Hepatocyte (in vitro differentiated cells): Measurements from ENCODE around the gene ITPKB. TPM values are rescaled to one million over a fixed set of nuclear protein-coding genes. Genes with fewer than 3 reads are reported as not detected.
"Not testable (repeated sequence)": the region's sequence is repeated elsewhere in the genome, so short reads cannot be mapped to it uniquely, and the experiment has no call there.

Source experiments
- DNase-seq: peaks from one replicate; pipeline ENCODE4 v3.0.0-alpha.2; 2016; ENCODE audit warnings: low spot score
- H2AFZ ChIP-seq: fragments of 200-600 bp; sonication (generic); 2 replicates; pipeline ENCODE4 v1.6.0; 2016; ENCODE audit warnings: antibody characterized with exemption, mild to moderate bottlenecking
- H3K27ac ChIP-seq: fragments of 200-600 bp; sonication (generic); 2 replicates; pipeline ENCODE4 v1.5.1; 2016; ENCODE audit warnings: mild to moderate bottlenecking
- H3K27me3 ChIP-seq: fragments of 200-600 bp; sonication (generic); 2 replicates; pipeline ENCODE4 v1.6.1; 2016
- H3K36me3 ChIP-seq: fragments of 200-600 bp; sonication (generic); replicated peaks from 2 replicates; pipeline ENCODE4 v1.5.1; 2016; ENCODE audit warnings: low read depth; ENCODE audit not compliant: insufficient read depth
- H3K4me1 ChIP-seq: fragments of 200-600 bp; sonication (generic); 2 replicates; pipeline ENCODE4 v1.5.1; 2016; ENCODE audit warnings: mild to moderate bottlenecking, moderate library complexity; ENCODE audit not compliant: insufficient read depth
- H3K4me2 ChIP-seq: fragments of 200-600 bp; sonication (generic); 2 replicates; pipeline ENCODE4 v1.6.0; 2016
- H3K4me3 ChIP-seq: fragments of 200-600 bp; sonication (generic); 2 replicates; pipeline ENCODE4 v1.5.1; 2016; ENCODE audit warnings: mild to moderate bottlenecking
- H3K79me2 ChIP-seq: fragments of 200-600 bp; sonication (generic); 2 replicates; pipeline ENCODE4 v1.6.0; 2017; ENCODE audit warnings: mild to moderate bottlenecking
- H3K9me2 ChIP-seq: fragments of 200-600 bp; sonication (generic); replicated peaks from 2 replicates; pipeline ENCODE4 v1.6.0; 2017; ENCODE audit warnings: mild to moderate bottlenecking; ENCODE audit not compliant: insufficient read depth
- H3K9me3 ChIP-seq: fragments of 200-600 bp; sonication (generic); 2 replicates; pipeline ENCODE4 v1.5.1; 2016; ENCODE audit warnings: low read depth, mild to moderate bottlenecking
- H4K20me1 ChIP-seq: fragments of 200-600 bp; sonication (generic); 2 replicates; pipeline ENCODE4 v1.6.0; 2016; ENCODE audit warnings: mild to moderate bottlenecking; ENCODE audit not compliant: insufficient read depth, poor library complexity, severe bottlenecking
- EZH2 ChIP-seq: fragments of 200-600 bp; sonication (generic); IDR thresholded peaks from 2 replicates; pipeline ENCODE4 v1.6.1; 2016; ENCODE audit warnings: antibody characterized with exemption, mild to moderate bottlenecking, borderline replicate concordance
- EZH2phosphoT487 ChIP-seq: fragments of 200-600 bp; sonication (generic); IDR thresholded peaks from one replicate; pipeline ENCODE4 v1.6.1; 2018; ENCODE audit warnings: antibody characterized with exemption, mild to moderate bottlenecking, low read depth, moderate library complexity; ENCODE audit not compliant: unreplicated experiment, severe bottlenecking
- WGBS: methylation state at CpG from one replicate; pipeline ENCODE4 v1.1.6; 2016; ENCODE audit warnings: low lambda C conversion rate; ENCODE audit errors: missing lambda C conversion rate; 5-methylcytosine and 5-hydroxymethylcytosine counted together
- polyA plus RNA-seq: library from polyadenylated mRNA; unstranded; fragments of >200 nt; fragmentation: Nextera tagmentation; extraction: Ambion mirVana; gene quantifications from 2 replicates; pipeline ENCODE4 v1.2.1, GENCODE V29; 2016
- total RNA-seq: library from RNA; depleted of rRNA; stranded (reverse); fragments of >200 nt; gene quantifications from 2 replicates; pipeline ENCODE4 v1.2.3, GENCODE V29; 2014
- TF ChIP-seq, protein P1 (sequence below): fragments of 200-600 bp; sonication (generic); IDR thresholded peaks from 2 replicates; pipeline ENCODE4 v1.5.1; 2016; ENCODE audit warnings: antibody characterized with exemption, mild to moderate bottlenecking; ENCODE audit not compliant: poor library complexity

The ITPKB gene
- total and polyA plus RNA-seq, 2 experiments from 2014 or later, result 11.0 to 13.8 TPM

DNA sequence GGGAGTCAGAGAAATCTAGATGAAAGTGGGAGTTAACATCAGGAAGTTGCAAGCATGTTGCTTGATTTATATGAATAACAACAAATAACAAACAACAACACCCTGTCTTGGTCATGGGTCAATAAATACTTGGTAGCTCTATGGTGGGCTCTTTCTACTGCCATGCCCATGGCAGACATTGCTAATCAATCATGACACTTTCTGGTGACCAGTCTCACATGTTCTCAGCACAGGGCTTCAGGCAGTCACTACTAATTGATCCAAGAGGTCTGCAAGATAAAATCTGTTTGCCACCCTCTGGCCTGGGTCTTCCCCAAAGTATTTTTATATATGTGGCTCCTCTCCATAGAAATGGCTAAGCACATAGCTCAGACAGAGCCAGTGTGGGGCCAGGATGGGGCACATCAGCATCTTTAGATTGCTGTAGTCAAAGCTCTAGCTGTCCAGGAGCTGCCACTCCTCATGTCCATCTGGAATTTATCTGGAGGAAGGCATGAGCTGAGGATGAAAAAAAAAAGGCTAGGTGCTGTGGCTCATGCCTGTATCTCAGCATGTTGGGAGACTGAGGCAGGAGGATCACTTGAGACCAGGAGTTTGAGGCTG is 139.3 kb downstream of the ITPKB start:
- Histone ChIP-seq H3K4me3 (no peak overlapping the region), H3K27me3 (no peaks in the 10 kb centered on the region), H3K9me3 (no peaks in the 10 kb centered on the region), H3K27ac (no peak overlapping the region), H3K36me3 (no peaks in the 10 kb centered on the region), H3K4me2 (no peak overlapping the region), H2AFZ (no peak overlapping the region), H3K79me2 (no peaks in the 10 kb centered on the region), H3K4me1 (peaks cover 29% of the 10 kb centered on the region), H4K20me1 (no peaks in the 10 kb centered on the region), H3K9me2 (no peaks in the 10 kb centered on the region)
- no peak for TF ChIP-seq EZH2
- TF ChIP-seq, protein P1, sequence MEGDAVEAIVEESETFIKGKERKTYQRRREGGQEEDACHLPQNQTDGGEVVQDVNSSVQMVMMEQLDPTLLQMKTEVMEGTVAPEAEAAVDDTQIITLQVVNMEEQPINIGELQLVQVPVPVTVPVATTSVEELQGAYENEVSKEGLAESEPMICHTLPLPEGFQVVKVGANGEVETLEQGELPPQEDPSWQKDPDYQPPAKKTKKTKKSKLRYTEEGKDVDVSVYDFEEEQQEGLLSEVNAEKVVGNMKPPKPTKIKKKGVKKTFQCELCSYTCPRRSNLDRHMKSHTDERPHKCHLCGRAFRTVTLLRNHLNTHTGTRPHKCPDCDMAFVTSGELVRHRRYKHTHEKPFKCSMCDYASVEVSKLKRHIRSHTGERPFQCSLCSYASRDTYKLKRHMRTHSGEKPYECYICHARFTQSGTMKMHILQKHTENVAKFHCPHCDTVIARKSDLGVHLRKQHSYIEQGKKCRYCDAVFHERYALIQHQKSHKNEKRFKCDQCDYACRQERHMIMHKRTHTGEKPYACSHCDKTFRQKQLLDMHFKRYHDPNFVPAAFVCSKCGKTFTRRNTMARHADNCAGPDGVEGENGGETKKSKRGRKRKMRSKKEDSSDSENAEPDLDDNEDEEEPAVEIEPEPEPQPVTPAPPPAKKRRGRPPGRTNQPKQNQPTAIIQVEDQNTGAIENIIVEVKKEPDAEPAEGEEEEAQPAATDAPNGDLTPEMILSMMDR, result no peak
- TF ChIP-seq EZH2phosphoT487, result no peak
- DNase-seq, result no peak

DNA sequence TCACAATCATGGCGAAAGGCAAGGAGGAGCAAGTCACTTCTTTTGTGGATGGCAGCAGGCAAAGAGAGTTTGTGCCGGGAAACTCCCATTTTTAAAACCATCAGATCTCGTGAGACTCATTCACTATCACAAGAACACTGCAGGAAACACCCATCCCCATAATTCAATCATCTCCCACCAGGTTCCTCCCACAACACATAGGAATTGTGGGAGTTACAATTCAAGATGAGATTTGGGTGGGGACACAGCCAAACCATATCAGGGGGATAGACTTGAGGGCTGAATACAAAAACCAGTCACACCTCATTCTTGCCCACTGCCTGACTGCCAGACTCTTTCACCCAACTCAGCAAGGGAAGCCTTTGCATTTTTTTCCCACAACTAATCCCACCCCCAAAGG is 140.1 kb downstream of the ITPKB start:
- H3K36me3 ChIP-seq, H3K79me2 ChIP-seq, H3K4me2 ChIP-seq, H2AFZ ChIP-seq, H3K9me3 ChIP-seq, H3K9me2 ChIP-seq, H4K20me1 ChIP-seq, H3K4me3 ChIP-seq, H3K27me3 ChIP-seq, DNase-seq, H3K27ac ChIP-seq: not testable (repeated sequence)
- WGBS, result 81% methylated on average over 3 of the region's 3 CpGs
- peaks cover 21% of the 10 kb centered on the region for H3K4me1 ChIP-seq

DNA sequence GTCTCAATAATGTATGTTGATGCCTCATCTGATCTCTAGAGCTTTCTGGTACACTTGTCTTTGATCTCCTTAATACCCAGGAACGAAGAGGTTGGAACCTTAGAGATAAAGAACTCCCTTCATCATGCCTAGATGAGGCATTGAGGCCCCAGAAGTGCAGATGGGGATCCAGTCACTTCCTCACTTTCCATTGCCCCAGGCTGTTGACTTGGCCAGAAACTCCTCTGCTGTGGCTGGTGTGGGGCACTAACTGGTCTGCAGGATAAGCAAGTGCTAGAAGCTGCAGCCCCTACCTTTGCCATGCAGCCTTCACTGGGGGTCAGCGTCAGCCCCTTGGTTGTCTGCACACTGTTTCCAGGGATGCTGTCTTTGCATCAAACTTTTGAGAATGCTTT is 140.6 kb downstream of the ITPKB start:
- H4K20me1 ChIP-seq, result no peaks in the 10 kb centered on the region

DNA sequence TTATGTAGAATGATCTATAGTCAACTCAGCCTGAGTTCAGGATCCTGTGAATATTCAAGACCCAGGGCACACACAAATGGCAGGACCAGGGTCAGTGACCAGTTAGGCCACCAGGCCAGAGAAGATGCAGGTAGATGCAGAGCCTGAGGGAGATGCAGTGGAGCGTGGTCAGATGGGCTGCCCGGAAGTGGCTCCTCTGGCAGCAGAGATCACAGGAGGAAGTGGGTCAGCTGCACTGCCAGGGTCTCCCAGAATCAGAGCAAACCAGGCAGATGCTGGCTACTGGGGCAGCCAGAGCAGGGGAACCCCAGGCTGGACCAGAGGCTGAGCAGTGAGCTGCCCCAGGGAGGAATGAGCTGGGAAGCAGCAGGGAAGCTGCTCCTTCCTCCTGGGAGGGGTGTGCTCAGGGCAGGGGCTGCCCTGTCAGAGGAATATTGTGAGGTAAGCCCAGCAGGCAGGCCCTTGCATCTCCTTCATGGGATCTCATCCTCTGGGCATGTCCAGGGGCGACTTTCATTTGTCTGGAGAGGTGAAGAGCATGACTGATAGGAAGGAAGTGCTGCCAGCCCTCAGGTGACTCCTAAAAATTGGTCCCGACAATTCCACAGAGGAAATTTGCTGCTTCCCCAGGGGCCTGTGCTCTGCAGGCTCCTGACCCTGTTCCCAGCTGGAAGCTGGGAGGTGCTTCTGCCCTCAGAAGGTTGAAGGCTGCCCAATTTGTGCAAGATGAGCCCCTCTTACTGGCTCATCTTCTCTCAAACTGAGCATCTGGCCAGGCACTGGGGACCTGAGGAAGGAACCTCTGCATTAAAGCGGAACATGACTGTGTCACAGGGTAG is 141.2 kb downstream of the ITPKB start:
- no peak for DNase-seq
- H3K27me3 ChIP-seq, result no peaks in the 10 kb centered on the region
- no peaks in the 10 kb centered on the region for H4K20me1 ChIP-seq
- no peak for TF ChIP-seq EZH2
- TF ChIP-seq, protein P1, result no peak
- TF ChIP-seq EZH2phosphoT487, result no peak
- no peaks in the 10 kb centered on the region for H3K79me2 ChIP-seq
- no peaks in the 10 kb centered on the region for H3K9me3 ChIP-seq
- no peaks in the 10 kb centered on the region for H3K9me2 ChIP-seq
- WGBS, result 87% methylated on average over 5 of the region's 5 CpGs
- H3K4me1 ChIP-seq, result peaks cover 11% of the 10 kb centered on the region
- no peak overlapping the region for H3K4me3 ChIP-seq
- H3K36me3 ChIP-seq, result no peaks in the 10 kb centered on the region
- no peak overlapping the region for H3K27ac ChIP-seq
- no peak overlapping the region for H3K4me2 ChIP-seq
- no peak overlapping the region for H2AFZ ChIP-seq

More for the DNA sequence above, 140.6 kb downstream of the ITPKB start:
- WGBS, result 55% methylated on average over 2 of the region's 2 CpGs
- no peak for DNase-seq
- Histone ChIP-seq H3K9me3 (no peaks in the 10 kb centered on the region), H3K79me2 (no peaks in the 10 kb centered on the region), H3K27ac (no peak overlapping the region), H3K4me3 (no peak overlapping the region), H3K27me3 (no peaks in the 10 kb centered on the region), H3K4me1 (peaks cover 16% of the 10 kb centered on the region), H2AFZ (no peak overlapping the region), H3K9me2 (no peaks in the 10 kb centered on the region), H3K36me3 (no peaks in the 10 kb centered on the region), H3K4me2 (no peak overlapping the region)
- TF ChIP-seq, protein P1, result no peak
- no peak for TF ChIP-seq EZH2
- no peak for TF ChIP-seq EZH2phosphoT487
